Measurements from ENCODE around the gene POU3F2. TPM values are rescaled to one million over a fixed set of nuclear protein-coding genes. Genes with fewer than 3 reads are reported as not detected.

The POU3F2 gene
- total and polyA plus RNA-seq, 9 donors: 0.02 TPM; not detected in 8

- no peak for TF ChIP-seq POLR2A (IDR thresholded peaks at IDR 0.05)
- TF ChIP-seq, protein P1, sequence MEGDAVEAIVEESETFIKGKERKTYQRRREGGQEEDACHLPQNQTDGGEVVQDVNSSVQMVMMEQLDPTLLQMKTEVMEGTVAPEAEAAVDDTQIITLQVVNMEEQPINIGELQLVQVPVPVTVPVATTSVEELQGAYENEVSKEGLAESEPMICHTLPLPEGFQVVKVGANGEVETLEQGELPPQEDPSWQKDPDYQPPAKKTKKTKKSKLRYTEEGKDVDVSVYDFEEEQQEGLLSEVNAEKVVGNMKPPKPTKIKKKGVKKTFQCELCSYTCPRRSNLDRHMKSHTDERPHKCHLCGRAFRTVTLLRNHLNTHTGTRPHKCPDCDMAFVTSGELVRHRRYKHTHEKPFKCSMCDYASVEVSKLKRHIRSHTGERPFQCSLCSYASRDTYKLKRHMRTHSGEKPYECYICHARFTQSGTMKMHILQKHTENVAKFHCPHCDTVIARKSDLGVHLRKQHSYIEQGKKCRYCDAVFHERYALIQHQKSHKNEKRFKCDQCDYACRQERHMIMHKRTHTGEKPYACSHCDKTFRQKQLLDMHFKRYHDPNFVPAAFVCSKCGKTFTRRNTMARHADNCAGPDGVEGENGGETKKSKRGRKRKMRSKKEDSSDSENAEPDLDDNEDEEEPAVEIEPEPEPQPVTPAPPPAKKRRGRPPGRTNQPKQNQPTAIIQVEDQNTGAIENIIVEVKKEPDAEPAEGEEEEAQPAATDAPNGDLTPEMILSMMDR (IDR thresholded peaks at IDR 0.05): no peak
- TF ChIP-seq EP300 (IDR thresholded peaks at IDR 0.05): no peak
- DNase-seq: no peak
- intact Hi-C loops (cut with DNase I): no loop called here
- no peaks in the 10 kb centered on the region for H3K9me3 ChIP-seq
- H3K27me3 ChIP-seq: no peaks in the 10 kb centered on the region
- WGBS, 3 donors: 55 to 57% (median 57%) methylated on average over 18 of the region's 18 CpGs
- no peak overlapping the region for H3K27ac ChIP-seq
- H3K4me1 ChIP-seq (ENCODE audit: insufficient read depth): peaks cover 2% of the 10 kb centered on the region
- no peak overlapping the region for H3K4me3 ChIP-seq
- H3K36me3 ChIP-seq: no peaks in the 10 kb centered on the region
Measured at GRCh38 chr6:98848539-98849242, 14.3 kb downstream of the POU3F2 start.

- no peak for TF ChIP-seq EP300 (IDR thresholded peaks at IDR 0.05)
- H3K4me3 ChIP-seq: no peak overlapping the region
- no peak overlapping the region for H3K27ac ChIP-seq
- WGBS, 3 donors: 96 to 98% (median 98%) methylated on average over 6 of the region's 6 CpGs
- no peaks in the 10 kb centered on the region for H3K36me3 ChIP-seq
- no peaks in the 10 kb centered on the region for H3K4me1 ChIP-seq (ENCODE audit: insufficient read depth)
- H3K9me3 ChIP-seq: no peaks in the 10 kb centered on the region
- intact Hi-C loops (cut with DNase I): no loop called here
- no peaks in the 10 kb centered on the region for H3K27me3 ChIP-seq
- no peak for DNase-seq
Measured at GRCh38 chr6:98864497-98864896, 30.1 kb downstream of the POU3F2 start.

DNA sequence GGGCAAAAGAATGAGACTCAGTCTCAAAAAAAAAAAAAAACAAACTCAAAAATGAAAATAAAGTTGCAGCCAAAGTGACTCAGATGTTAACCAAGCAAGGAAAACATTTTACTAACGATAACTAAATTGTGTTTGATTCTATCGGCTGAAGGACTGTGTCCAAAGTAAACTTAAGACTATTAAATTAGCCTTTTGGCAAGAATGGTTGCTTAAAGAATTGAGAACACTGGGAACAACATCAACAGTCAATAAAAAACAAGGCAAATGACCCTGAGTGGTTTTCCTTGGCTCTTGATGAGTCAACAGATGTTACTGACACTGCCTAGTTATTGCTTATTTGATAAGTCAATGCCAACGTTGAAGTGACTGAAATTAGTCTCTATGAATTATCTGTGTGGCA, 36.7 kb downstream of the POU3F2 start:
- Histone ChIP-seq H3K9me3 (no peaks in the 10 kb centered on the region), H3K4me3 (no peak overlapping the region), H3K27me3 (no peaks in the 10 kb centered on the region), H3K27ac (no peak overlapping the region), H3K4me1 (ENCODE audit: insufficient read depth) (no peaks in the 10 kb centered on the region), H3K36me3 (no peaks in the 10 kb centered on the region)
- 5 to 10% (median 8%) methylated on average over 3 of the region's 3 CpGs for WGBS, 3 donors
- no peak for DNase-seq
- TF ChIP-seq POLR2A (IDR thresholded peaks at IDR 0.05) (no peak), EP300 (IDR thresholded peaks at IDR 0.05) (no peak)
- TF ChIP-seq, protein P1 (IDR thresholded peaks at IDR 0.05): no peak
- intact Hi-C loops (cut with DNase I): no loop called here

GRCh38 chr6:98871821-98872220, 37.4 kb downstream of the POU3F2 start:
- no peaks in the 10 kb centered on the region for H3K9me3 ChIP-seq
- WGBS, 3 donors: 74 to 75% (median 75%) methylated on average over 3 of the region's 3 CpGs
- H3K27me3 ChIP-seq: no peaks in the 10 kb centered on the region
- no peaks in the 10 kb centered on the region for H3K36me3 ChIP-seq
- intact Hi-C loops (cut with DNase I): no loop called here
- H3K27ac ChIP-seq: no peak overlapping the region
- DNase-seq: no peak
- no peak overlapping the region for H3K4me3 ChIP-seq
- no peak for TF ChIP-seq EP300 (IDR thresholded peaks at IDR 0.05)
- TF ChIP-seq POLR2A (IDR thresholded peaks at IDR 0.05): no peak
- TF ChIP-seq, protein P1 (IDR thresholded peaks at IDR 0.05): no peak
- no peaks in the 10 kb centered on the region for H3K4me1 ChIP-seq (ENCODE audit: insufficient read depth)

GRCh38 chr6:98875375-98875774, 41.0 kb downstream of the POU3F2 start:
- no peak for TF ChIP-seq EP300 (IDR thresholded peaks at IDR 0.05)
- TF ChIP-seq POLR2A (IDR thresholded peaks at IDR 0.05): no peak
- TF ChIP-seq, protein P1 (IDR thresholded peaks at IDR 0.05): no peak
- H3K27me3 ChIP-seq: no peaks in the 10 kb centered on the region
- peak in 3 of 5 donors; percentile 12 to 45 (median 26) for DNase-seq
- no peaks in the 10 kb centered on the region for H3K36me3 ChIP-seq
- no peaks in the 10 kb centered on the region for H3K9me3 ChIP-seq
- WGBS, 3 donors: 51 to 55% (median 53%) methylated on average over 2 of the region's 2 CpGs
- intact Hi-C loops (cut with DNase I): no loop called here
- no peak overlapping the region for H3K4me3 ChIP-seq
- H3K27ac ChIP-seq: no peak overlapping the region
- no peaks in the 10 kb centered on the region for H3K4me1 ChIP-seq (ENCODE audit: insufficient read depth)
